Measurements from ENCODE around the gene SMPD4. TPM values are rescaled to one million over a fixed set of nuclear protein-coding genes. Genes with fewer than 3 reads are reported as not detected.
"Not testable (repeated sequence)": the region's sequence is repeated elsewhere in the genome, so short reads cannot be mapped to it uniquely, and the experiment has no call there.

The SMPD4 gene
- total and polyA plus RNA-seq, 2 donors (not counting 1 experiment from before 2014, with no cell fraction given): 11.2 to 22.3 TPM

- no peaks in the 10 kb centered on the region for H3K27me3 ChIP-seq (ENCODE audit: control insufficient read depth, insufficient read depth, low read length)
- H3K36me3 ChIP-seq (ENCODE audit: control insufficient read depth, insufficient read depth, low read length): peaks cover 7% of the 10 kb centered on the region
- H3K4me3 ChIP-seq (replicated peaks in 1 of 4; ENCODE audit: control extremely low read depth in 1 of 4, insufficient read depth in 1 of 4, low read depth in 3 of 4, low read length in 4 of 4): no peak overlapping the region
- DNase-seq (ENCODE audit: low read depth in 2 of 2): no peak
- H3K27ac ChIP-seq (ENCODE audit: insufficient read depth, low read length): no peak overlapping the region
- H2AFZ ChIP-seq (ENCODE audit: low read length): no peak overlapping the region
- H3K9ac ChIP-seq (ENCODE audit: insufficient read depth, low read length): no peak overlapping the region
- H4K20me1 ChIP-seq (ENCODE audit: control insufficient read depth, extremely low read depth, insufficient read depth, low read length): no peaks in the 10 kb centered on the region
- no peak overlapping the region for H3K4me2 ChIP-seq (ENCODE audit: extremely low read depth, insufficient read depth, low read length)
- TF ChIP-seq CTCF (conservative IDR thresholded peaks at IDR 0.05 in 1 of 2, IDR thresholded peaks at IDR 0.05 in 1 of 2; ENCODE audit: low read depth in 1 of 2, low read length in 2 of 2): no peak
- TF ChIP-seq EZH2 (IDR thresholded peaks at IDR 0.05; ENCODE audit: low read length, missing control alignments): no peak
- no peaks in the 10 kb centered on the region for H3K79me2 ChIP-seq (ENCODE audit: control insufficient read depth, insufficient read depth, low read length)
- H3K4me1 ChIP-seq (ENCODE audit: control insufficient read depth, extremely low read depth, insufficient read depth, low read length): no peaks in the 10 kb centered on the region
- H3K9me3 ChIP-seq (ENCODE audit: control insufficient read depth, insufficient read depth, low read depth, low read length): no peaks in the 10 kb centered on the region
These were observed 24.8 kb downstream of the SMPD4 start for GRCh38 chr2:130156624-130157004.

GRCh38 chr2:130155956-130156623 is 25.3 kb downstream of the SMPD4 start:
- not testable (repeated sequence) for H3K27me3 ChIP-seq (ENCODE audit: control insufficient read depth, insufficient read depth, low read length); H2AFZ ChIP-seq (ENCODE audit: low read length); H3K9me3 ChIP-seq (ENCODE audit: control insufficient read depth, insufficient read depth, low read depth, low read length); H4K20me1 ChIP-seq (ENCODE audit: control insufficient read depth, extremely low read depth, insufficient read depth, low read length); H3K79me2 ChIP-seq (ENCODE audit: control insufficient read depth, insufficient read depth, low read length); H3K4me3 ChIP-seq (replicated peaks in 1 of 4; ENCODE audit: control extremely low read depth in 1 of 4, insufficient read depth in 1 of 4, low read depth in 3 of 4, low read length in 4 of 4); H3K4me1 ChIP-seq (ENCODE audit: control insufficient read depth, extremely low read depth, insufficient read depth, low read length); H3K4me2 ChIP-seq (ENCODE audit: extremely low read depth, insufficient read depth, low read length); H3K36me3 ChIP-seq (ENCODE audit: control insufficient read depth, insufficient read depth, low read length); H3K27ac ChIP-seq (ENCODE audit: insufficient read depth, low read length); H3K9ac ChIP-seq (ENCODE audit: insufficient read depth, low read length)
- peak; percentile 28 to 52 for TF ChIP-seq CTCF (conservative IDR thresholded peaks at IDR 0.05 in 1 of 2, IDR thresholded peaks at IDR 0.05 in 1 of 2; ENCODE audit: low read depth in 1 of 2, low read length in 2 of 2)
- peak; percentile 40 to 47 for DNase-seq (ENCODE audit: low read depth in 2 of 2)

- H3K27ac ChIP-seq (ENCODE audit: insufficient read depth, low read length): no peak overlapping the region
- H3K9me3 ChIP-seq (ENCODE audit: control insufficient read depth, insufficient read depth, low read depth, low read length): no peaks in the 10 kb centered on the region
- H3K27me3 ChIP-seq (ENCODE audit: control insufficient read depth, insufficient read depth, low read length): no peaks in the 10 kb centered on the region
- no peak overlapping the region for H3K4me2 ChIP-seq (ENCODE audit: extremely low read depth, insufficient read depth, low read length)
- no peak overlapping the region for H3K4me3 ChIP-seq (replicated peaks in 1 of 4; ENCODE audit: control extremely low read depth in 1 of 4, insufficient read depth in 1 of 4, low read depth in 3 of 4, low read length in 4 of 4)
- H3K79me2 ChIP-seq (ENCODE audit: control insufficient read depth, insufficient read depth, low read length): no peaks in the 10 kb centered on the region
- H2AFZ ChIP-seq (ENCODE audit: low read length): no peak overlapping the region
- no peaks in the 10 kb centered on the region for H4K20me1 ChIP-seq (ENCODE audit: control insufficient read depth, extremely low read depth, insufficient read depth, low read length)
- no peak for DNase-seq (ENCODE audit: low read depth in 2 of 2)
- H3K9ac ChIP-seq (ENCODE audit: insufficient read depth, low read length): no peak overlapping the region
- H3K36me3 ChIP-seq (ENCODE audit: control insufficient read depth, insufficient read depth, low read length): peaks cover 7% of the 10 kb centered on the region
- no peaks in the 10 kb centered on the region for H3K4me1 ChIP-seq (ENCODE audit: control insufficient read depth, extremely low read depth, insufficient read depth, low read length)
- TF ChIP-seq CTCF (conservative IDR thresholded peaks at IDR 0.05 in 1 of 2, IDR thresholded peaks at IDR 0.05 in 1 of 2; ENCODE audit: low read depth in 1 of 2, low read length in 2 of 2) (no peak), EZH2 (IDR thresholded peaks at IDR 0.05; ENCODE audit: low read length, missing control alignments) (no peak)
These were observed 26.3 kb downstream of the SMPD4 start for GRCh38 chr2:130154773-130155765.

GRCh38 chr2:130154423-130154770 is 27.0 kb downstream of the SMPD4 start:
- not testable (repeated sequence) for H3K79me2 ChIP-seq (ENCODE audit: control insufficient read depth, insufficient read depth, low read length); H3K4me2 ChIP-seq (ENCODE audit: extremely low read depth, insufficient read depth, low read length); DNase-seq (ENCODE audit: low read depth in 2 of 2); H3K4me1 ChIP-seq (ENCODE audit: control insufficient read depth, extremely low read depth, insufficient read depth, low read length); H3K9me3 ChIP-seq (ENCODE audit: control insufficient read depth, insufficient read depth, low read depth, low read length); H3K27ac ChIP-seq (ENCODE audit: insufficient read depth, low read length); H3K4me3 ChIP-seq (replicated peaks in 1 of 4; ENCODE audit: control extremely low read depth in 1 of 4, insufficient read depth in 1 of 4, low read depth in 3 of 4, low read length in 4 of 4); H4K20me1 ChIP-seq (ENCODE audit: control insufficient read depth, extremely low read depth, insufficient read depth, low read length); H3K9ac ChIP-seq (ENCODE audit: insufficient read depth, low read length); H3K36me3 ChIP-seq (ENCODE audit: control insufficient read depth, insufficient read depth, low read length); H3K27me3 ChIP-seq (ENCODE audit: control insufficient read depth, insufficient read depth, low read length); H2AFZ ChIP-seq (ENCODE audit: low read length)
